Right ventricle myocardium superior (tissue), 1 donor: ENCODE data around the gene NDUFAF4. TPM values are rescaled to one million over a fixed set of nuclear protein-coding genes. Genes with fewer than 3 reads are reported as not detected.

Source experiments
- ATAC-seq: fragments of 200-7000 bp; cut with Tn5 transposase; one replicate; pipeline ENCODE4 v1.9.1; 2020; ENCODE audit warnings: mild to moderate bottlenecking; ENCODE audit not compliant: poor library complexity
- DNase-seq: peaks from one replicate; pipeline ENCODE4 v3.0.0-alpha.2; 2020
- intact Hi-C: fragments of 100-400 bp; cut with DNase I; formaldehyde crosslinking; loops from one replicate; pipeline ENCODE4 v1.11.2; 2022
- long read RNA-seq: library from polyadenylated mRNA; unstranded; transcript quantifications from one replicate; pipeline ENCODE4 v2.0.0, GENCODE V29; 2021
- total RNA-seq: library from RNA; stranded (reverse); fragmentation: NEBNext Ultra II Directional; extraction: Animal tissue kit (Norgen Biotek cat#: 25700); gene quantifications from one replicate; pipeline ENCODE4 v1.2.1, GENCODE V29; 2021
- donor health status: DM: no; HTN: yes; CAD: no; lungs with severe emphysema.

NDUFAF4 gene
- 101 TPM for total RNA-seq
- long read RNA-seq, transcript NDUFAF4-201 (3 exons, 2,399 nt), result major isoform, 95 of 102 reads
- long read RNA-seq, partial matches to known transcripts, result 0 of 102 reads
- long read RNA-seq, other reads (novel, unspliced or antisense), result 7 of 102 reads

DNA sequence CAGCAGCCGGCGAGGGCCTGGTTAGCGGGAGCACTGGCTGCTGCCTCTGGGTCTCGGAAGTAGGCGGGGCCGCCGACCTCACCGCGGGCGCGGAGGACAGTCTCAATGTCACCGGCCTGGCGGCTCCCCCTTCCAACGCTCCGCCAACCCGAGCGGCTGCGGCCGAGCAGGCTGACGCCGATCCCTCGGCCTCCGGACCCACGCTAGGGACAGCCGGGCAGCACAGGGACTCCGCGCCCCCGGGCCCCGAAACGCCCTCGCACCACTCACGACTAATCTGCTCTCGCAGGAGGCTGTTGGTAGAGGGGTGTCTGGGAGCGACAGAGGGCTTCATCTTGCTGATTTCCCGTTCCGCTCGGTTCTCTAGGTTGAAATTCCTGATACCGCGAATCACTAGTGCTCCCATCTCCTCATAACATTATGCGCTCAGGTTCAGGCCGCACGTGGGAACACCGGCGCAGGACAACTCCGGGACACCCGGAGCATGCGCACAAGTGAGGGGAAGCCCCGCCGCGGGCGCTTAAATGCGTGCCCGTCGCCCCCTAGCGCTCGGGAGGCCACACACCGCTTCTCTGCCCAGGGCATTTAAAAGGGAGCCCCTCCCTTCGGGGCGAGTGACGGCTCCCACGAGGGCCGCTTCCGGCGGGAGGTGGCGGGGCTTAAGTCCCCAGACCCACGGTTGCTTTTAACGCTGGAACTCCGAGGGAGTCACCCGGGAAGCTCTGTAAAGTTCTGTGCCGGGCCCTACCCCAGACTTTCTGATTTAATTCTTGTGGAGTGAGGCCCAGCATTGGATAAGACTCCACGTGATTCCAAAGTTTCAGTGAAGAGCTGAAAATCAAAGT, at the start of gene NDUFAF4:
Gene NDUFAF4 (minus strand): TSS at position 496 of the 845 bp plus-strand sequence. CDS start 90 bp downstream, at position 406.
- intact Hi-C loops, result loop anchor here (5.0 kb wide), 3 partner anchors 60 to 275 kb away; partner anchors contain the start of gene GPR63
- ATAC-seq, result peak; percentile 99
- DNase-seq, result peak; percentile 98

DNA sequence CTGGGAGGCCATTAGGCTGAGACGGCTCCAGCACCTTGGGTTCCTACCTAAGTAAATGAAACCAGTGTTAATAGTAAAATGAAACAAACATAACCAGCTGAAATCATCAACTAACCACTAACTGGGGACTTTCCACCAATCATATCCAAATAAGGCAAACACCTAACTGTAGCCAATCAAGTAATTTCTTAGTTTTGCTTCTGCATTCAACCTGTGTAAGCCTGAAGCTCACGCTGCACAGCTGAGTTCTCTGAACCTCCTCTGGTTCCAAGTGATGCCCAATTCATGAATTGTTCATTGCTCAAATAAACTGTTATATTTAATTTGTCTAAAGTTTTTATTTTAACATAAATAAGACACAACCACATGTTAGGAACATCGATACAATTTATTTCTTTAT, 49.4 kb upstream of the NDUFAF4 start:
- no peak for ATAC-seq
- intact Hi-C loops, result no loop called here
- DNase-seq, result no peak

DNA sequence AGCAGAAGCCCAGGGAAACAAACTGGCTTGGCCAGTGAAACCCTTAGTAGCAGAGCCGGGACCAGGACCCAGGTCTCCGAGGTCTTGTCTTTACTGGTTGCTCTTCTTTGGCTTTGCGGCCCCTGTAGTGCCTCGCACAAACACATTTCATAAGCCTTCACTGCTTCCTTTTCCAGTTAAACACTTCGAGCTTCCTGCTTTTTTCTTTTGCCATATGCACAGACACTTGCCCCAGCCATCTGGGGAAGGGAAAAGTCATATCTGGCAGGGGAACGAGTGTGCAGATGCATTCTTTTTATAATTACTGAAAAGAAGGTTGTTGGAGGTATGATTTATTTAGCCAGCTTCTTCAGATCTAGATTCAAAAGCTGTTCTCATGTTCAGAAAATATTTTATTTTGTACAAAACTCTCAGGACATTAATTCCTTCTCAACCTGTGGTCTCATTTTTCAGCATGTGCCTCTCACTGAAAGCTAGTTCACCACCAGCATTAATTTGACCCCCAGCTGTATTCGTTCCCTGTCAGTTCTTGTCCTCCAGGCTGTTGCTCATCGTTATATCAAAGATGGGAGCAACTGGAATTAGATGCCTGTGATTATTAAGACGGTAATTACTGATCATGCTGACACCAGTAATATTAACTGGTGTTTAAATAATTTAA, 46.0 kb upstream of the NDUFAF4 start:
- ATAC-seq (no peak), DNase-seq (no peak)
- intact Hi-C loops, result no loop called here

DNA sequence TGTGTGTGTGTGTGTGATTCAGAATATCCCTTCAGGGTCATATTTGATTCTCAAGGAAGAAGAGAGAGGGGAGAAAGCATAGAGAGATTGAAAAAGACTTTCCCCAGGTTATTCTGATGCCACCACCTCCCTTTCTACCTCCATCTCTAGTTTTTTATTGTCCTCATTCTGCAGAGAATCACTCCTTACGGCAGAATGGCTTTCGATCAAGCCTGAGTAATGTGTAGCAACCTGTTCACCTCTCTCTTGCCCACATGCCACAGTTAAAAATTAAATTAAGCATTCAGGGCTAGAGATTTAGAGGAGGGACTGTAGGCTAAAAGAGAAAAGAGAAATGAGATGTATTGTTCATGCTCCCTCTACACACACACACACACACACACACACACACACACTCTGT, 45.0 kb upstream of the NDUFAF4 start:
- DNase-seq (no peak), ATAC-seq (no peak)
- intact Hi-C loops, result no loop called here

DNA sequence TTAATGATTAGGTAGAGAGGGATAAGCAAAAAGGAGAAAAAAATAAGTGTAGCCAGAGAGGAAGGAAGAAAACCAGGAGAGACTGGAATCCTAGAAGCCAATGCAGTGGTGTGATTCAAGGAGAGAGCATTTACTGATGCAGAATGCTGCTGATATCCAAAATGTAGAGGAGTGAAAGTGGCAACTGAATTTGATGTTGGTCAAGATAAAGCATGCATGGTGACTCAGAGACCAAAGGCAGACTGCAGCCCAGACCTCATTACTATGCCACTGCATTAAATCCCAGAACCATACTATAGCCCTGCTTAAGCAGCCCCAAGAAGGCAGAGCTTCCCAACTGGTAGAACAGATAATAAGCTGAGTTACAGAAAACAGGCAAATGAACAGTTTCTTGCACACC, 42.6 kb upstream of the NDUFAF4 start:
- DNase-seq (no peak), ATAC-seq (no peak)
- intact Hi-C loops, result no loop called here

DNA sequence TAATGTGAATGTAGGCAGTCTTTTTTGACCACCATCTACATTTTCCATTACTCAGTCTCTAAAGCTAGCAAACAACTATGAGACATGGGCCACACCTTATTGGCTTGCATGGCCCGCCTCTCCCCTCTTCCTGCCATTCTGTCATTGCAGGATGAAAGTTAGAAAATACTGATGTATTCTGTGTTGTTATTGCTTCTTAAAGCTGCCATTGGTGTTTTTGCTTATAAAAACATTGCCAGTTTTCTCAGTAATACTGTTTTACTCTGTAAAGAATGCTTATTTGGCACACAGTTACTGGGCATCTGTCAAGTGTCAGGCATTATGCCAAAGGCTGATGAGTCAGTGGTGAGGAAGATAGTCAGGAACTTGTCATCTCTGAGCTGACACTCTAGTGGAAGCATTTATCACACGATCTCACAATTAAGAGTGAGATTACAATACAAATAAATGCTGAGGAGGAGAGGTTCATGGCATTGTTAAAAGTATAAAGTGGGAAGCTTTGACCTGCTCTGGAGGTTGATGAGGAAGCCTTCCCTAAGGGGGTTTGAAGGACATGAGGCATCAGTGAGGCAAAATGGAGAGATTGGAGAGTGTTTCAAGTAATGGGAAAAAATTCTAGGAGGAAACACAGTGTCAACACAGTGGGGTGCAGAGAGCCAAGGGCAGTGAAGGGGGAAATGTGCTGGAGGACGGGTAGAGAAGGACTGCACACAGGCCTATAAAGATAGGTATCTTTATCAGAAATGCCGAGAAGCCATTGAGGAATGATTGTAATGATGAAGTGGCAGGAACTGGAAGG, 41.5 kb upstream of the NDUFAF4 start:
- intact Hi-C loops, result no loop called here
- no peak for DNase-seq
- ATAC-seq, result peak; percentile 46

DNA sequence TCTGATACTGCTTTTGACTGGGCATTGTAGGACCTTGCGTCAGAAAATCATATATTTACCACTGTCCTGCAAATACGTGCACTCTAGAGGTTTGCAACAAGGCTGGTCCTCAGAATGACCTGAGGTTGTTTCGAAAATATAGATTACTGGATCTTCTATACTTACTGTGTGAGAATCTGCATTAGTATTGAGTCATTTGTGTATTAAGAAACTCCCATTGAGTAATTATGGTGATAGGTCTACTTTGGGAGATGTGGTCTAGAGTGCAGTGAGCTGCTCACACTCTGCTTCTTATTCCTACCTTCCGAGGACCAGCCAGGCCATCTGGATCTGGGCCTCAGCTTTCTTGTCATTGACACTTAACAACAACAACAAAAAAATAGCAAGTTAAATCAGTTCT, 36.4 kb upstream of the NDUFAF4 start:
- no peak for ATAC-seq
- intact Hi-C loops, result no loop called here

DNA sequence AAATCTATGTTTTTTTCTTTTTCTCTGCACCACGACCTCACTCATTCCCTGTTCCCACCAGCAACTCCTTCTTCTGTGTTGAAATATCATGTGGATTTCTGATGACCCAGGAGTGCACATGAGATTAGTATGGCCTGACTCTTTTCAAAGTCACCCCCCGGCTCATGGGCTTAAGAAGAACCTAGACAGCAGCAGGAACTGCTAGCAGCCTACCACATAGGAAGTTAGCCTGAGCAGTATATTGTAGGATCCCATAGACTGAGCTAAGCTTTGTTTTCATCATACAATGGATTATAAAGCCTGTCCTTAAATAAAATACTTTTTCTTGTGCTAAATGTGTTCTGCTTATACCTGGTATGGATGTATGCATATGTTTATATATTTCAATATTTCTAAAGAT, 33.5 kb upstream of the NDUFAF4 start:
- ATAC-seq (no peak), DNase-seq (no peak)
- intact Hi-C loops, result no loop called here

More for the DNA sequence above, 36.4 kb upstream of the NDUFAF4 start:
- no peak for DNase-seq

DNA sequence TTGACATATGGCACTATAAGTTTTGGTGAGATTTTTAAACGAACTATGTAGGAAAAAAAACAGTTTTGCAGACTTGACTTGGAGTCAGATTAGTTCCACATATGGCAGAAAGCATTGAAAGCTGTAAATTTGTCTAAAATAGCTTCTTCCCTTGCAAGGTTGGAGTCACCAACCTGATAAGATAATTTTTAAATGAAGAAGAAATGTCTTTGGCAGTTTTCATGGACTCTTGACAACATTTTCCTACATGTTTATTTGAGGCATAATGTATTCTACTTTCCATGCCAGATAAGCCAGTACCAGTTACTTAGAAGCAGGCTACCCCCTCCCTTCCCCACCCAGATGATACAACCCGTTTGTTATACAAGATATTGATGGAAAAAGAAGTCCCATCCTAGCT, 32.0 kb upstream of the NDUFAF4 start:
- DNase-seq (no peak), ATAC-seq (no peak)
- intact Hi-C loops, result no loop called here

DNA sequence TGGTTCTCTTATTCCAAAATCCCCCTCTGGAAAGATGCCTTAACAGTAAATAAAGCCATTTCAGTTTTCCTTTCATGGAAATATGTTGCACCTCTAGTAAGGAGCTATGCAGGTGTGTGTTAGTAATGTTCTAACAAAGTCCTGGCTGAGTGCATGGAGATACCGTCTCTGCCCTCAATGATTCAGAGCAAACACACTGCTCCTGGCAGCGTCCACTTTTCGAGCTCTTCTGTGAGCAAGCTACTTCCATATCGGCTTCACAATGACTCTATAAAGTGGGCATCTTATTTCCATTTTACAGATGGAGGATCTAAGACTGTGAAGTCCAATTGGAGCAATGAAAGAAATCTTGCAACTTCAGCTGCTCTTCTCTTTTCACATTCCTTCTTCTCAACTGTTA, 30.0 kb upstream of the NDUFAF4 start:
- no peak for DNase-seq
- ATAC-seq, result no peak
- intact Hi-C loops, result no loop called here

DNA sequence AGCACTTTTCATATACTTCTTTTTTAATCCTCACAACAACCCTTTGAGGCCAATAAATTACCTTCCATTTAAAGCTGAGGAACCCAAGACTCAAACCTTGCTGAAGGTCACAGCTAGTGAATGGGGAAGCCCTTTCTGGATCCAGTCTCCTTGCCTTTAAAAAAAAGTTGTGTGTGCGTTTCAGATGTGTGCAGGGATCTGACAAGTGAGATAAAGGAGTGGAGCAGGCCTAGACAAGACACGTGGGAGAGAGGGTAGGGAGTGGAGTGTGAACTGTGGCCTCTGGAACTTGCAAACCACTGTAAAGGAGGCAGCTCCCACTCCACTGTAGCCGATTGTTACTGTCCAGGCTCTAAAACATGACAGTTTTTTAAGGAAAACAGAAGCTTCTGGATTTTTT, 28.7 kb upstream of the NDUFAF4 start:
- DNase-seq, result no peak
- intact Hi-C loops, result no loop called here
- ATAC-seq, result no peak

DNA sequence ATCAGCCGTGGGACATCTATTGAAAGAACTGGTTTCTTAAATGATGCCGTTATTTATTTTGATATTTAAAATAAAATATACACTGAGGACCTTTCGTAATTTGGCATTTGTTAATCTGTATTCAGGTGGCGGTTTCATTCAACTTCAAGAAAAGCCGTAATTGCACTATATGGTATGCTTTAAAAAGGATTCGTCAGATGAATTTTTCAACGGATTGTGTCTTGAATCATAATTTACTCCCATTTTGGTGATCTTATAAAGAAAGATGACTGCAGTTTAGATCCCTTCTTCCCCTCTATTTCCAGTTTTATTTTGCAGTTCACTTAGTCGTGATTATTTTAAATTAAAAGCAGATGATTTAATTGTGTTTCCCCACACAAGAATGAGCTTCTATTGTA, 27.6 kb upstream of the NDUFAF4 start:
- ATAC-seq (no peak), DNase-seq (no peak)
- intact Hi-C loops, result no loop called here

DNA sequence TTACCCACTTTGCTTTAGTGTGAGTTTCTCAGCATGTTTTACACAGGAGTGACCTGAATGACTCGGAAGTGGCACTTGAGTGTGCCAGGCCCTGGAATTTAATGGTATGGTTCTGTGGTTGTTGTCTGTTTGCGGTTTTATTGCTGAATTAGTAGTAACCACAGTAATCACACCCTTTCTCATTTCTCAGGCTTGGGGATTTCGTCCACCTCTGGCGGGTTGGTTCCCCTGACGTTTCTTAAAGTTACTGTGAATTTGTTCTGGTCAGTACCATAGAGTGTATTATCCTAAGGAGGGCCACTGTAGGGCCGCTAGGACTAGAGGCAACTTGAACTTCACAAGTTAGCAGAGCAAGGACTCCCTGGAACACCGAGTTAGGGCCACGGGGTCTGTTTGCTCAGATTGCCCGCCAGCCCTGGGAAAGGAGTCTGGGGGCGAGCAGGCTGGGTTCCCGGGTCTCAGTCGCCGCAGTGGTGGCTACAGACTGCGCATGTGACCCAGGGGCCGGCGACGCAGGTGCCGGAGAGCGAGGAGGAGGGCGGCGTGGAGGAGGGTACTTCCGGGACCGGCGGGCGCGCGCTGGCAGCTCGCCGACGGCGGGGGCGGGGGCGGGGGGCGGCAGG, 26.3 kb upstream of the NDUFAF4 start:
- intact Hi-C loops, result no loop called here
- ATAC-seq (peak; percentile 36), DNase-seq (no peak)

DNA sequence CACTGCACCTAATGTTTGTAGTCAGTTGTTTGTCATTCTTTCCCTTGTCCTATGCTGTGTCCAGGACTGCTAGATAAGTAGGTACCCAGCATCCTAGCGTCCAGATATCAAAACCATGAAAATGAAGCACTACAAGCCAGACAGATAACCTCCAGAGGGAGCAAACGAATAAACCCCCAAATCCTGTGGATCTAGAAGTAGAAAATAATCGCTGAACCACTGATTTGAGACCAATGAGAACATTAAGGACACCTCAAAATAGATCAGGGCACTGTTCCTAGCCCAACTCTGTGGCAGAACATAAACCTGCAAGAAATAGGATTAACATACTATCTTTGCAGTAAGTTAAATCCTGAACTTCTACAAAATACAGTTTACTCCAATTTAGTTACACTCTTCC, 25.7 kb upstream of the NDUFAF4 start:
- intact Hi-C loops, result no loop called here
- DNase-seq (no peak), ATAC-seq (no peak)

DNA sequence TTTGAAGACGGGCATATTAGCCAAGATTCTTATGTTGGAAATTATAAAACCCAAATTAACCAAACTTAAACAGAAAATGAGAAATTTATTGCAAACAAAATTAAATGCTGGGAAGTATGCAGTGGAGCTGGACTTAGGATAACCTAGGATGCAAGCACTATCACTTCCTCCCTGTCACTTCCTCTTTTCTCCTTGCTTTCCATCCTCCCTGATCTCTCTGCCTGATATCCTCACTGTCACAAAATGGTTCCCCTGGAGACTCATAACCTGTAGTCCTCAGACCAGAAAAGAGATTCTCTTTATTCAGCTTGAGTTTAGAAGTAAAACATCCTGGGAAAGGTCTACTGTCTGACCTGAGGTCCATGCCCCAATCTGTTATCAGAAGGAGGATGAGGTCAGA, 19.4 kb upstream of the NDUFAF4 start:
- ATAC-seq (no peak), DNase-seq (no peak)
- intact Hi-C loops, result no loop called here

DNA sequence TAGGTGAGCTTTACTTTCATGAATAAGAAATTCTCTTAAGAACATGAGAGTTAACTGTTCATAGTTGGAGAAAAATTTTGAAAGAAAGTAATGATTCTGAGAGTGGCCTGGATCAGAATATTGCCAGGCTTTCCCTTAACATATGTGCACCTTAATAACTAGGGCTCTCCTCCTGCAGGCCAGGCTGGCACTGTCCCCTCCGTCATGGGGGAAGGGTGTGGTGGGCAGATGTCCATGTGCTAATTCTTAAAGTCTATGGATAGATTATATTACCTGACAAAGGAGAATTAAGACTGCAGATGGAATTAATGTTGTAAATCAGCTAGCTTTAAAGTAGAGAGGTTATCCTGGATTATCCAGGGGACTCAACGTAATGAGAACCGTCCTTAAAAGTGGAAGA, 15.9 kb upstream of the NDUFAF4 start:
- intact Hi-C loops, result no loop called here
- no peak for ATAC-seq
- no peak for DNase-seq

DNA sequence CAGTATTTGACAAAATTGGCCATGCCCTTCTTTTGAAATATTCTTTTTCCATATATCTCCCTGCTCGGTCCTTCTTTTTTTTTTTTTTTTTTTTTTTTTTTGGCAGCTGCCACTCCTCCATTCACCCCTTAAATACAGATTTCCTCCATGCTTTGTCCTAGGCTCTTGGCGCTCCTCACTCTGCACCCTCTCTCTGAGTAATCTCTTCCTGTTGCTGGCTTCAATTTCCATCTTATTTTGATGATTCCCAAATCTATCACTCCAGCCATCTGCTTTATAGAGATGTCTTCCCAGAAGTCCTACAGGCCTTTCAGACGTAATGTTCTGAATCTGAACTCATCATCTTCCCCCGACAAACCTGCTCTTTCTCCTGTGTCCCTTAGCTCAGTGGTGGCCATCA, 14.1 kb upstream of the NDUFAF4 start:
- no peak for DNase-seq
- intact Hi-C loops, result no loop called here
- no peak for ATAC-seq

DNA sequence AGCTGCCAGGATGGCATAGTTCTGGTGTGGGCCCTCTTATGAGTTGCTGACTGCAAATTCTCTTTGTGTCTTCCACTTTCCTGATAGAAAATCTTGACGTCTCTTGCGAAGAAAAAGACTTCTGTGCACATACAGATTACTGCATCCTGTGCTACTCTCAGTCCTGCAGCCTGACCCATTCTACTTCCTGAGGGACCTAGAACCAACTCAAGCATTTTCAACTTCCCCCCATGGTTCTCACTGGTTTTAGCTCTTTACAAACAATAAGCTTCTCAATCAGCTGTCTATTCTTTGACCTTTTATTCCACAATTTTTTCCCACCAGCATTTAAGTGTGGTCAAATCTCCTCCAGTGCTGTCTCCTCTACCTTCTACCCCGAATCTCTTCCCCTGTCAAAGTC, 13.5 kb upstream of the NDUFAF4 start:
- DNase-seq (no peak), ATAC-seq (no peak)
- intact Hi-C loops, result no loop called here

DNA sequence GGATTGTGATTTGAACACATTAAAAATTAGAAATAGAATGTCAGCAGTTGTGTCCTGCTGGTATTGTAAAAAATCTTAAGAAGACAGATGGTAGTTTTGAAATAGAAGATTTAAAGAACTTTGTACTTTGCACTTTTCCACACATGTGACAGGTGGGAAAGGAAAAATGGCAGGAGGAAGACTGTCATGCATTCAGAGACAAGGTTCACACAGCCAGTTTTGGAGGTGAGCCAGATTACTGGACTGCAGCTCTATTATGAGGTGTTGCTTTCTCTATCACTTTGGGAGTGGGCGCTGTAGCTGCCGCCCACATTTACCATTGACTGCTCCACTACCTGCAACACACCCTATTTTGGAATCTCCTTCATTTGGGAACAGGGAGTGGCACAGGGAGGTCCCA, 12.1 kb upstream of the NDUFAF4 start:
- intact Hi-C loops, result no loop called here
- no peak for ATAC-seq
- DNase-seq, result no peak
